ENCODE data around the gene ACACA. TPM values are rescaled to one million over a fixed set of nuclear protein-coding genes. Genes with fewer than 3 reads are reported as not detected.

ACACA gene
- total RNA-seq, 1 donor from 2014 or later = 145 TPM

- no peaks in the 10 kb centered on the region for H3K36me3 Mint-ChIP-seq (ENCODE audit: unreplicated experiment)
- no peak for TF ChIP-seq CTCF (IDR thresholded peaks at IDR 0.05; ENCODE audit: partially characterized antibody, unreplicated experiment)
- peaks cover 2% of the 10 kb centered on the region for H3K9me3 Mint-ChIP-seq (ENCODE audit: unreplicated experiment)
- H3K4me3 Mint-ChIP-seq (ENCODE audit: unreplicated experiment) = no peak overlapping the region
- peaks cover 13% of the 10 kb centered on the region for H3K4me1 Mint-ChIP-seq (ENCODE audit: low read depth, unreplicated experiment)
- H3K27ac Mint-ChIP-seq (ENCODE audit: unreplicated experiment) = no peak overlapping the region
- H3K27me3 Mint-ChIP-seq (ENCODE audit: unreplicated experiment) = peaks cover 1% of the 10 kb centered on the region
- DNase-seq = no peak
Measured at GRCh38 chr17:37207103-37207502, 199.5 kb downstream of the ACACA start.

- no peaks in the 10 kb centered on the region for H3K36me3 Mint-ChIP-seq (ENCODE audit: unreplicated experiment)
- no peak overlapping the region for H3K27ac Mint-ChIP-seq (ENCODE audit: unreplicated experiment)
- H3K4me1 Mint-ChIP-seq (ENCODE audit: low read depth, unreplicated experiment) = peaks cover 12% of the 10 kb centered on the region
- H3K27me3 Mint-ChIP-seq (ENCODE audit: unreplicated experiment) = peaks cover 3% of the 10 kb centered on the region
- DNase-seq = no peak
- no peak for TF ChIP-seq CTCF (IDR thresholded peaks at IDR 0.05; ENCODE audit: partially characterized antibody, unreplicated experiment)
- peaks cover 2% of the 10 kb centered on the region for H3K9me3 Mint-ChIP-seq (ENCODE audit: unreplicated experiment)
- no peak overlapping the region for H3K4me3 Mint-ChIP-seq (ENCODE audit: unreplicated experiment)
Measured at GRCh38 chr17:37206299-37206698, 200.3 kb downstream of the ACACA start.

- DNase-seq = no peak
- Mint-ChIP-seq H3K27me3 (ENCODE audit: unreplicated experiment) (peaks cover 3% of the 10 kb centered on the region), H3K36me3 (ENCODE audit: unreplicated experiment) (no peaks in the 10 kb centered on the region), H3K4me1 (ENCODE audit: low read depth, unreplicated experiment) (no peaks in the 10 kb centered on the region), H3K9me3 (ENCODE audit: unreplicated experiment) (no peaks in the 10 kb centered on the region), H3K4me3 (ENCODE audit: unreplicated experiment) (no peak overlapping the region), H3K27ac (ENCODE audit: unreplicated experiment) (no peak overlapping the region)
- TF ChIP-seq CTCF (IDR thresholded peaks at IDR 0.05; ENCODE audit: partially characterized antibody, unreplicated experiment) = no peak
Measured at GRCh38 chr17:37200497-37200896, 206.1 kb downstream of the ACACA start.

GRCh38 chr17:37197336-37197735 lies 209.3 kb downstream of the ACACA start:
- TF ChIP-seq CTCF (IDR thresholded peaks at IDR 0.05; ENCODE audit: partially characterized antibody, unreplicated experiment) = no peak
- Mint-ChIP-seq H3K4me1 (ENCODE audit: low read depth, unreplicated experiment) (no peaks in the 10 kb centered on the region), H3K36me3 (ENCODE audit: unreplicated experiment) (no peaks in the 10 kb centered on the region), H3K27me3 (ENCODE audit: unreplicated experiment) (peaks cover 1% of the 10 kb centered on the region), H3K4me3 (ENCODE audit: unreplicated experiment) (no peak overlapping the region), H3K9me3 (ENCODE audit: unreplicated experiment) (no peaks in the 10 kb centered on the region), H3K27ac (ENCODE audit: unreplicated experiment) (no peak overlapping the region)
- no peak for DNase-seq

- TF ChIP-seq CTCF (IDR thresholded peaks at IDR 0.05; ENCODE audit: partially characterized antibody, unreplicated experiment) = no peak
- Mint-ChIP-seq H3K27me3 (ENCODE audit: unreplicated experiment) (no peaks in the 10 kb centered on the region), H3K36me3 (ENCODE audit: unreplicated experiment) (no peaks in the 10 kb centered on the region), H3K27ac (ENCODE audit: unreplicated experiment) (no peak overlapping the region), H3K9me3 (ENCODE audit: unreplicated experiment) (no peaks in the 10 kb centered on the region), H3K4me3 (ENCODE audit: unreplicated experiment) (no peak overlapping the region), H3K4me1 (ENCODE audit: low read depth, unreplicated experiment) (no peaks in the 10 kb centered on the region)
- no peak for DNase-seq
Measured at GRCh38 chr17:37194208-37194607, 212.4 kb downstream of the ACACA start.
